ENCODE results near the gene CCL22.
"Not testable (repeated sequence)": the region's sequence is repeated elsewhere in the genome, so short reads cannot be mapped to it uniquely, and the experiment has no call there.

Gene CCL22

GRCh38 chr16:57373117-57373947 is 14.7 kb downstream of the CCL22 start:
- Histone ChIP-seq H2AFZ (ENCODE audit: low read length) (no peak overlapping the region), H3K9me3 (ENCODE audit: low read length) (no peaks in the 10 kb centered on the region), H3K36me3 (ENCODE audit: insufficient read depth, low read length) (no peaks in the 10 kb centered on the region), H3K4me2 (ENCODE audit: low read length) (no peak overlapping the region), H3K9me2 (ENCODE audit: low read depth, low read length) (no peaks in the 10 kb centered on the region), H3K9ac (ENCODE audit: low read length) (no peak overlapping the region), H4K20me1 (ENCODE audit: insufficient read depth, low read length) (no peaks in the 10 kb centered on the region), H3K4me3 (ENCODE audit: low read depth, low read length, poor library complexity, severe bottlenecking) (no peak overlapping the region), H3F3A (ENCODE audit: insufficient read depth, low read length) (no peaks in the 10 kb centered on the region), H3K27ac (ENCODE audit: low read depth, low read length, poor library complexity, severe bottlenecking) (no peak overlapping the region), H3K4me1 (ENCODE audit: insufficient read depth, low read length, severe bottlenecking) (no peaks in the 10 kb centered on the region), H3K27me3 (ENCODE audit: insufficient read depth, low read length) (peaks cover 15% of the 10 kb centered on the region), H3K79me2 (ENCODE audit: insufficient read depth, low read length) (no peaks in the 10 kb centered on the region)
- TF ChIP-seq EZH2 (IDR thresholded peaks at IDR 0.05; ENCODE audit: borderline replicate concordance, low read length): no peak
- no peak for TF ChIP-seq CTCF (IDR thresholded peaks at IDR 0.05; ENCODE audit: low read length)

- Histone ChIP-seq H3K4me3 (ENCODE audit: low read depth, low read length, poor library complexity, severe bottlenecking) (no peak overlapping the region), H3K9ac (ENCODE audit: low read length) (no peak overlapping the region), H2AFZ (ENCODE audit: low read length) (no peak overlapping the region), H3K79me2 (ENCODE audit: insufficient read depth, low read length) (no peaks in the 10 kb centered on the region), H3K4me1 (ENCODE audit: insufficient read depth, low read length, severe bottlenecking) (no peaks in the 10 kb centered on the region), H3K27me3 (ENCODE audit: insufficient read depth, low read length) (peaks cover 15% of the 10 kb centered on the region), H3K4me2 (ENCODE audit: low read length) (no peak overlapping the region), H3F3A (ENCODE audit: insufficient read depth, low read length) (no peaks in the 10 kb centered on the region), H3K9me2 (ENCODE audit: low read depth, low read length) (no peaks in the 10 kb centered on the region), H3K27ac (ENCODE audit: low read depth, low read length, poor library complexity, severe bottlenecking) (no peak overlapping the region), H3K9me3 (ENCODE audit: low read length) (no peaks in the 10 kb centered on the region), H4K20me1 (ENCODE audit: insufficient read depth, low read length) (no peaks in the 10 kb centered on the region), H3K36me3 (ENCODE audit: insufficient read depth, low read length) (no peaks in the 10 kb centered on the region)
- TF ChIP-seq EZH2 (IDR thresholded peaks at IDR 0.05; ENCODE audit: borderline replicate concordance, low read length): no peak
- TF ChIP-seq CTCF (IDR thresholded peaks at IDR 0.05; ENCODE audit: low read length): no peak
Observed at GRCh38 chr16:57374067-57374534, 15.5 kb downstream of the CCL22 start.

- not testable (repeated sequence) for H3F3A ChIP-seq (ENCODE audit: insufficient read depth, low read length); H3K9ac ChIP-seq (ENCODE audit: low read length); H3K9me3 ChIP-seq (ENCODE audit: low read length); H3K9me2 ChIP-seq (ENCODE audit: low read depth, low read length); H3K79me2 ChIP-seq (ENCODE audit: insufficient read depth, low read length); H3K4me3 ChIP-seq (ENCODE audit: low read depth, low read length, poor library complexity, severe bottlenecking); H3K27ac ChIP-seq (ENCODE audit: low read depth, low read length, poor library complexity, severe bottlenecking); H4K20me1 ChIP-seq (ENCODE audit: insufficient read depth, low read length); H3K36me3 ChIP-seq (ENCODE audit: insufficient read depth, low read length); H3K4me2 ChIP-seq (ENCODE audit: low read length); H3K4me1 ChIP-seq (ENCODE audit: insufficient read depth, low read length, severe bottlenecking); H2AFZ ChIP-seq (ENCODE audit: low read length)
- H3K27me3 ChIP-seq (ENCODE audit: insufficient read depth, low read length): peaks cover 15% of the 10 kb centered on the region
Observed at GRCh38 chr16:57374925-57375465, 16.4 kb downstream of the CCL22 start.

Measured in OCI-LY1 (cell line).